IPS-NIHi7 (cell line): ENCODE results near the gene MAN1A2.
"Not testable (repeated sequence)": the region's sequence is repeated elsewhere in the genome, so short reads cannot be mapped to it uniquely, and the experiment has no call there.

Experiments used
- DNase-seq: peaks from one replicate; pipeline ENCODE4 v3.0.0; 2012; ENCODE audit warnings: mixed read lengths; ENCODE audit errors: extremely low spot score

Gene MAN1A2

GRCh38 chr1:117398957-117399356 is 31.7 kb downstream of the MAN1A2 start:
- DNase-seq: no peak

GRCh38 chr1:117401761-117402160 is 34.5 kb downstream of the MAN1A2 start:
- DNase-seq: no peak

- DNase-seq: no peak
Measured at GRCh38 chr1:117403597-117403996, 36.3 kb downstream of the MAN1A2 start.

GRCh38 chr1:117405042-117405441 is 37.8 kb downstream of the MAN1A2 start:
- no peak for DNase-seq

GRCh38 chr1:117412472-117412871 is 45.2 kb downstream of the MAN1A2 start:
- no peak for DNase-seq

GRCh38 chr1:117413412-117413811 is 46.2 kb downstream of the MAN1A2 start:
- DNase-seq: no peak

GRCh38 chr1:117414943-117415342 is 47.7 kb downstream of the MAN1A2 start:
- no peak for DNase-seq

GRCh38 chr1:117416004-117416403 is 48.8 kb downstream of the MAN1A2 start:
- no peak for DNase-seq

- DNase-seq: peak; percentile 15
Measured at GRCh38 chr1:117416546-117417125, 49.4 kb downstream of the MAN1A2 start.

GRCh38 chr1:117425050-117425734 is 57.9 kb downstream of the MAN1A2 start:
- no peak for DNase-seq

GRCh38 chr1:117427297-117427696 is 60.0 kb downstream of the MAN1A2 start:
- no peak for DNase-seq

GRCh38 chr1:117433943-117434342 is 66.7 kb downstream of the MAN1A2 start:
- DNase-seq: no peak

- DNase-seq: no peak
Measured at GRCh38 chr1:117436513-117436912, 69.3 kb downstream of the MAN1A2 start.

GRCh38 chr1:117447661-117448060 is 80.4 kb downstream of the MAN1A2 start:
- no peak for DNase-seq

- DNase-seq: no peak
Measured at GRCh38 chr1:117452216-117452615, 85.0 kb downstream of the MAN1A2 start.

GRCh38 chr1:117453958-117454357 is 86.7 kb downstream of the MAN1A2 start:
- no peak for DNase-seq

- DNase-seq: not testable (repeated sequence)
Measured at GRCh38 chr1:117458410-117458809, 91.2 kb downstream of the MAN1A2 start.

GRCh38 chr1:117466761-117467160 is 99.5 kb downstream of the MAN1A2 start:
- DNase-seq: no peak

GRCh38 chr1:117467336-117467735 is 100.1 kb downstream of the MAN1A2 start:
- no peak for DNase-seq

- DNase-seq: no peak
Measured at GRCh38 chr1:117473063-117473462, 105.8 kb downstream of the MAN1A2 start.

GRCh38 chr1:117475495-117475894 is 108.2 kb downstream of the MAN1A2 start:
- not testable (repeated sequence) for DNase-seq

- DNase-seq: no peak
Measured at GRCh38 chr1:117479086-117479485, 111.8 kb downstream of the MAN1A2 start.

- DNase-seq: no peak
Measured at GRCh38 chr1:117481410-117481809, 114.2 kb downstream of the MAN1A2 start.

GRCh38 chr1:117493906-117494305 is 126.7 kb downstream of the MAN1A2 start:
- DNase-seq: no peak
